Measurements from ENCODE around the gene NGEF.

GRCh38 chr2:232910376-232910775, 102.7 kb downstream of the NGEF start:
- TF ChIP-seq, protein P1, sequence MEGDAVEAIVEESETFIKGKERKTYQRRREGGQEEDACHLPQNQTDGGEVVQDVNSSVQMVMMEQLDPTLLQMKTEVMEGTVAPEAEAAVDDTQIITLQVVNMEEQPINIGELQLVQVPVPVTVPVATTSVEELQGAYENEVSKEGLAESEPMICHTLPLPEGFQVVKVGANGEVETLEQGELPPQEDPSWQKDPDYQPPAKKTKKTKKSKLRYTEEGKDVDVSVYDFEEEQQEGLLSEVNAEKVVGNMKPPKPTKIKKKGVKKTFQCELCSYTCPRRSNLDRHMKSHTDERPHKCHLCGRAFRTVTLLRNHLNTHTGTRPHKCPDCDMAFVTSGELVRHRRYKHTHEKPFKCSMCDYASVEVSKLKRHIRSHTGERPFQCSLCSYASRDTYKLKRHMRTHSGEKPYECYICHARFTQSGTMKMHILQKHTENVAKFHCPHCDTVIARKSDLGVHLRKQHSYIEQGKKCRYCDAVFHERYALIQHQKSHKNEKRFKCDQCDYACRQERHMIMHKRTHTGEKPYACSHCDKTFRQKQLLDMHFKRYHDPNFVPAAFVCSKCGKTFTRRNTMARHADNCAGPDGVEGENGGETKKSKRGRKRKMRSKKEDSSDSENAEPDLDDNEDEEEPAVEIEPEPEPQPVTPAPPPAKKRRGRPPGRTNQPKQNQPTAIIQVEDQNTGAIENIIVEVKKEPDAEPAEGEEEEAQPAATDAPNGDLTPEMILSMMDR (IDR thresholded peaks at IDR 0.05; ENCODE audit: borderline replicate concordance, extremely low read depth, low read length, poor library complexity, severe bottlenecking): no peak
- no peak for TF ChIP-seq EZH2 (IDR thresholded peaks at IDR 0.05; ENCODE audit: borderline replicate concordance, low read depth, low read length, severe bottlenecking)
